Measurements from ENCODE around the gene KAZN. TPM values are rescaled to one million over a fixed set of nuclear protein-coding genes. Genes with fewer than 3 reads are reported as not detected.

Gene KAZN
- total RNA-seq, 1 donor from 2014 or later, result 9.4 TPM

DNA sequence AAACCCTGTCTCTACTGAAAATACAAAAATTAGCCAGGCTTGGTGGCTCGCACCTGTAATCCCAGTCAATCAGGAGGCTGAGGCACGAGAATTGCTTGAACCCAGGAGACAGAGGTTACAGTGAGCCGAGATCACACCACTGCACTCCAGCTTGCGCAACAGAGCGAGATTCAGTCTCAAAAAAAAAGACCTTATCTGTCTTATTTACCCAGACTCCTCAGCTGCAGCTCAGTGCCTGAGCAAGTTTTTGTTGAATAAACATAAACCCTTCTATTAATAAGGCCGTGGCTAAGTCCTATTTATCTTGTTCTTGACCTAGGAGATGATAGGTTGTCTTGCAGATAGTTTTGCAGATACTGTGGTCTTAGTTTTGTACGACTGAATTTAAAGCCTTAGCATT lies 418.6 kb downstream of the KAZN start:
- DNase-seq (ENCODE audit: low read depth), result no peak
- TF ChIP-seq EZH2 (IDR thresholded peaks at IDR 0.05; ENCODE audit: insufficient read depth, low read length), result no peak
- TF ChIP-seq, protein P1, sequence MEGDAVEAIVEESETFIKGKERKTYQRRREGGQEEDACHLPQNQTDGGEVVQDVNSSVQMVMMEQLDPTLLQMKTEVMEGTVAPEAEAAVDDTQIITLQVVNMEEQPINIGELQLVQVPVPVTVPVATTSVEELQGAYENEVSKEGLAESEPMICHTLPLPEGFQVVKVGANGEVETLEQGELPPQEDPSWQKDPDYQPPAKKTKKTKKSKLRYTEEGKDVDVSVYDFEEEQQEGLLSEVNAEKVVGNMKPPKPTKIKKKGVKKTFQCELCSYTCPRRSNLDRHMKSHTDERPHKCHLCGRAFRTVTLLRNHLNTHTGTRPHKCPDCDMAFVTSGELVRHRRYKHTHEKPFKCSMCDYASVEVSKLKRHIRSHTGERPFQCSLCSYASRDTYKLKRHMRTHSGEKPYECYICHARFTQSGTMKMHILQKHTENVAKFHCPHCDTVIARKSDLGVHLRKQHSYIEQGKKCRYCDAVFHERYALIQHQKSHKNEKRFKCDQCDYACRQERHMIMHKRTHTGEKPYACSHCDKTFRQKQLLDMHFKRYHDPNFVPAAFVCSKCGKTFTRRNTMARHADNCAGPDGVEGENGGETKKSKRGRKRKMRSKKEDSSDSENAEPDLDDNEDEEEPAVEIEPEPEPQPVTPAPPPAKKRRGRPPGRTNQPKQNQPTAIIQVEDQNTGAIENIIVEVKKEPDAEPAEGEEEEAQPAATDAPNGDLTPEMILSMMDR (IDR thresholded peaks at IDR 0.05; ENCODE audit: insufficient read depth, low read depth, low read length), result no peak
- Histone ChIP-seq H3K79me2 (ENCODE audit: insufficient read depth, low read length) (no peaks in the 10 kb centered on the region), H3K36me3 (ENCODE audit: insufficient read depth, low read length) (no peaks in the 10 kb centered on the region), H3K4me2 (ENCODE audit: low read length) (no peak overlapping the region), H2AFZ (ENCODE audit: low read depth, low read length) (no peak overlapping the region), H3K9me3 (ENCODE audit: insufficient read depth, low read depth, low read length) (no peaks in the 10 kb centered on the region), H4K20me1 (ENCODE audit: insufficient read depth, low read length) (peaks cover 12% of the 10 kb centered on the region), H3K4me1 (ENCODE audit: insufficient read depth, low read length) (no peaks in the 10 kb centered on the region), H3K27me3 (ENCODE audit: insufficient read depth, low read length) (no peaks in the 10 kb centered on the region), H3K27ac (ENCODE audit: low read depth, low read length) (no peak overlapping the region), H3K9ac (ENCODE audit: low read length) (no peak overlapping the region), H3K4me3 (ENCODE audit: insufficient read depth, low read depth, low read length) (no peak overlapping the region)
- no peaks in the 10 kb centered on the region for H3K36me3 Mint-ChIP-seq (ENCODE audit: low read depth, unreplicated experiment)
- H3K4me1 Mint-ChIP-seq (ENCODE audit: low read depth, unreplicated experiment), result no peaks in the 10 kb centered on the region
- H3K27ac Mint-ChIP-seq (ENCODE audit: unreplicated experiment), result no peak overlapping the region
- peaks cover 6% of the 10 kb centered on the region for H3K9me3 Mint-ChIP-seq (ENCODE audit: unreplicated experiment)
- no peak for FAIRE-seq
- H3K4me3 Mint-ChIP-seq (ENCODE audit: unreplicated experiment), result no peak overlapping the region
- H3K27me3 Mint-ChIP-seq (ENCODE audit: low read depth, unreplicated experiment), result peaks cover 2% of the 10 kb centered on the region

DNA sequence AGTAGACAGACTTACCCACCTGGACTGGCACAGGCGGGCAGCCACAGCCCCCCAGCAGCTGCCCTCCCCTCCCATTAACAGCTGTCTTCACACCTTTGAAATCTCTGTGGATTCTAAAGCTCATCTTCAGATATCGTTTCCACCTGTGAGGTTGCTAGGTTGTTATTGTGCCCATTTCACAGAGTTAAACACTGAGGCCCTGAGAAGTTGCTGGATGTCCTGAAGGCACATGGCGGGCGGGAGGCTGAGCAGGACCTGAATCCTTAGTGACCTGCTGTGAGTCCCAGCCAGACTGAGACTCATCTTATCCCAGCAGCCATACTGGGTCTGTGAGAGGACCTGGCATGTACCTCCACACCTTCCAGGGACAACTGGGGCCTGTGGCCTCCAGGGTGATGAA lies 420.3 kb downstream of the KAZN start:
- Histone ChIP-seq H3K9ac (ENCODE audit: low read length) (no peak overlapping the region), H3K4me1 (ENCODE audit: insufficient read depth, low read length) (no peaks in the 10 kb centered on the region), H4K20me1 (ENCODE audit: insufficient read depth, low read length) (peaks cover 12% of the 10 kb centered on the region), H3K9me3 (ENCODE audit: insufficient read depth, low read depth, low read length) (no peaks in the 10 kb centered on the region), H3K4me3 (ENCODE audit: insufficient read depth, low read depth, low read length) (no peak overlapping the region), H3K27me3 (ENCODE audit: insufficient read depth, low read length) (no peaks in the 10 kb centered on the region), H3K27ac (ENCODE audit: low read depth, low read length) (no peak overlapping the region), H3K4me2 (ENCODE audit: low read length) (no peak overlapping the region), H2AFZ (ENCODE audit: low read depth, low read length) (no peak overlapping the region), H3K36me3 (ENCODE audit: insufficient read depth, low read length) (no peaks in the 10 kb centered on the region), H3K79me2 (ENCODE audit: insufficient read depth, low read length) (no peaks in the 10 kb centered on the region)
- no peak overlapping the region for H3K4me3 Mint-ChIP-seq (ENCODE audit: unreplicated experiment)
- peaks cover under 1% of the 10 kb centered on the region for H3K9me3 Mint-ChIP-seq (ENCODE audit: unreplicated experiment)
- DNase-seq (ENCODE audit: low read depth), result no peak
- peaks cover 4% of the 10 kb centered on the region for H3K4me1 Mint-ChIP-seq (ENCODE audit: low read depth, unreplicated experiment)
- no peak for FAIRE-seq
- no peak overlapping the region for H3K27ac Mint-ChIP-seq (ENCODE audit: unreplicated experiment)
- no peaks in the 10 kb centered on the region for H3K36me3 Mint-ChIP-seq (ENCODE audit: low read depth, unreplicated experiment)
- TF ChIP-seq, protein P1 (IDR thresholded peaks at IDR 0.05; ENCODE audit: insufficient read depth, low read depth, low read length), result no peak
- no peak for TF ChIP-seq EZH2 (IDR thresholded peaks at IDR 0.05; ENCODE audit: insufficient read depth, low read length)
- H3K27me3 Mint-ChIP-seq (ENCODE audit: low read depth, unreplicated experiment), result peaks cover 2% of the 10 kb centered on the region

DNA sequence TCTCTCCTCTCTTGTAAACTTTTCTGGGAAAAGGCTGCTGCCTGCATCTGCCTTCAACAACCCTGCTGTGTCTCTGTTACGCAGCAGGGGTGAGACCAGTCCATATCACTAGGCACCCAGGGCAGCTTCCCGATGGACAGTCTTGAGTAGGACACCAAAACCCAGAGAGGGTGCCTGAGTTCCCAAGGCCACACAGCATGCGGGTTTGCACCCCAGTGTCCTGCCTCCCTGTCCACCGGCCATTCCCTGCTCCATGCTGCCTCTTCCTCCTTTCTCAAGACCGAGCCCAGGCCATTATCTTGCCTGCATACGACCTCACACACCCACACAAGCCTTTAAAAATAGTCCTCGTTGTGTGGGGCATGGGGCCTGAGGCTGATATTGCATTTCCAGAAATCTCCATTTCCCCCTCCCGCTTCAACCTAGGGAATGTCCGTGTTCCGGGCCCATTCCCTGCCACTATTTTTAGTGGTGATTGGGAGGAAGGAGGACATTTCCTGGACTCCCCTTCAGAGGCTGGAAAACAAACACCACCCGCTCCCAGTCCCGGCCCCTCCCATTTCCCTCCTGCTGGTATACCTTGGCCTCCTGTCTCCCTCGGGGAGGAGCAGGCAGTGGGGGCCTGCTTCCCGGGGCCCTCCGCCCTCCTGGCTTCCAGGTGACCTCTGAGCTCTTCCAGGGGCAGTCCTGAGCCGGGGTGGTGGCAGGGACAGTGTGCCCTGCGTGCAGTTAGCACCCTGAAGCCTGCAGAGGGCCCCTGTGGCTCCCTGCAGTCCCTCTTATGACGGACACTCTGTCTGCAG lies 422.7 kb downstream of the KAZN start:
- Mint-ChIP-seq H3K4me1 (ENCODE audit: low read depth, unreplicated experiment) (peaks cover 6% of the 10 kb centered on the region), H3K4me3 (ENCODE audit: unreplicated experiment) (no peak overlapping the region), H3K9me3 (ENCODE audit: unreplicated experiment) (peaks cover 3% of the 10 kb centered on the region), H3K27me3 (ENCODE audit: low read depth, unreplicated experiment) (peaks cover 2% of the 10 kb centered on the region), H3K27ac (ENCODE audit: unreplicated experiment) (no peak overlapping the region), H3K36me3 (ENCODE audit: low read depth, unreplicated experiment) (no peaks in the 10 kb centered on the region)
- Histone ChIP-seq H3K79me2 (ENCODE audit: insufficient read depth, low read length) (no peaks in the 10 kb centered on the region), H3K4me3 (ENCODE audit: insufficient read depth, low read depth, low read length) (no peak overlapping the region), H3K4me1 (ENCODE audit: insufficient read depth, low read length) (no peaks in the 10 kb centered on the region), H2AFZ (ENCODE audit: low read depth, low read length) (no peak overlapping the region), H3K36me3 (ENCODE audit: insufficient read depth, low read length) (no peaks in the 10 kb centered on the region), H4K20me1 (ENCODE audit: insufficient read depth, low read length) (no peaks in the 10 kb centered on the region), H3K4me2 (ENCODE audit: low read length) (no peak overlapping the region), H3K9me3 (ENCODE audit: insufficient read depth, low read depth, low read length) (no peaks in the 10 kb centered on the region), H3K27me3 (ENCODE audit: insufficient read depth, low read length) (no peaks in the 10 kb centered on the region), H3K9ac (ENCODE audit: low read length) (no peak overlapping the region), H3K27ac (ENCODE audit: low read depth, low read length) (no peak overlapping the region)
- FAIRE-seq (no peak), DNase-seq (ENCODE audit: low read depth) (no peak)
- TF ChIP-seq, protein P1 (IDR thresholded peaks at IDR 0.05; ENCODE audit: insufficient read depth, low read depth, low read length), result no peak
- TF ChIP-seq EZH2 (IDR thresholded peaks at IDR 0.05; ENCODE audit: insufficient read depth, low read length), result no peak
